LNCaP clone FGC (cell line): ENCODE results near the gene CA10.

Experiments used
- DNase-seq: peaks from one replicate; pipeline ENCODE4 v3.0.0-alpha.2; 2011; ENCODE audit warnings: low read depth
- H3K4me3 ChIP-seq: 2 replicates; pipeline ENCODE4 v1.5.1; 2011; ENCODE audit warnings: mild to moderate bottlenecking, low read depth, low read length, control low read depth
- CTCF ChIP-seq: IDR thresholded peaks from 2 replicates; pipeline ENCODE4 v1.5.1; 2012; ENCODE audit warnings: mild to moderate bottlenecking; ENCODE audit not compliant: control insufficient read depth, insufficient read depth; ENCODE audit errors: extremely low read depth

CA10 gene

DNA sequence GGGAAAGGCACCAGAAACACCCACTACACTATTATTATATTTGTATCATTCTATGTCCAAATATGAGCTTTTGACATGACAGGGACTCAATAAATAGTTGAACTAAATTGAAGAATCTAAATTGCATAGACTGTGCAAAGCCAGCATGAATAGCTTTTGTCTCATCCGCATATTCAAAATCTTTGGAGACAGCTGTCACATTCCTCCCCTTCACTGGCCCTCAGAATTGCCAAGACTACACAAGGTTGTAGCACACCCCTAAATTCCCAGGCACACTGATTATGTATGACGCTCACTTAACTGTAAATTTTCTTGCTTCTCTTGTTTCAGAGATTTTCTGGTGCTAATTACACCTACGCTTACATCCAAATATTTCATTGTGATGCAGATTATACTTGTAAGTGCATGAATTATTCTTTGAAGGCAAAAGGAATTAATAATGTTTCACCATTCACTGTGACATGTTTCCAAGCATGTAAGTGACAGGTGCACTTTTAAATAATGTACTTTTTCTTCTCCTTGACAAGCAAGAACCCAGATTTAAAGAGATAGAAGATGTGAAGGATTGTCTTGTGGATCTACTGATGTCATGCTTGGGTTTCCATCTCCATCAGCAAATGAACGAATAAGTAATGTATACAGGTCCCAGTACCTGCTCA is 47.5 kb downstream of the CA10 start:
- no peak overlapping the region for H3K4me3 ChIP-seq
- no peak for TF ChIP-seq CTCF
- DNase-seq, result no peak

DNA sequence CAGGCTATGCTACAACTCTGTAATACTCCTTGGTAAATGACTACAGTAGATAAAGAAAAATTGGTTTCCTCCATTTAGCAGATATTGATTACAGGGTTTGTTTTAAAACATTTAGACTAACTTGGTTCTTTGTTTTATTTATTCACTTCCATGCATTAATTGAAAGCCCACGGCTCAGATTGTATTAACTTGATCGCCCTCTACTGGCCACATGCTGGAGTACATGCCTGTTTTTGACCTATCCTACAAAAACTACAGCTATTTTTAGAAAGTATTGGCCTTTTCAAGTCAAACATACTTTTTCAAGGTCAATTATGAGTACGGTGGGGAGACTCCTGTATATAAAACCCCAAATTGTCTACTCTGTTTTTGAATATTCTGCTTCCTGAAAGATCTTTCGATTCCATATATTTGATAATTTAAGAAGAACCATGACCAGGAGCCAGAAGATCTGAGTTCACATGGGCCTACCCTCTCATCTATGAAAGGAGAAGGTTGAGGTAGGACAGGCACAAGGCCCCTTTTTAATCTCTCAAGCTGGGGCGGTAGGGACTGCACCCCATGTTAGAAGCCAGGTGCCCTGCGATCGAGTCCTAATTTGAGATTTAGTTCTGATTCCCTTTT is 51.8 kb downstream of the CA10 start:
- H3K4me3 ChIP-seq, result no peak overlapping the region
- no peak for DNase-seq
- peak; percentile 68 for TF ChIP-seq CTCF

- no peak for DNase-seq
- H3K4me3 ChIP-seq, result no peak overlapping the region
- TF ChIP-seq CTCF, result no peak
These were observed 52.4 kb downstream of the CA10 start for GRCh38 chr17:52106072-52106471.

DNA sequence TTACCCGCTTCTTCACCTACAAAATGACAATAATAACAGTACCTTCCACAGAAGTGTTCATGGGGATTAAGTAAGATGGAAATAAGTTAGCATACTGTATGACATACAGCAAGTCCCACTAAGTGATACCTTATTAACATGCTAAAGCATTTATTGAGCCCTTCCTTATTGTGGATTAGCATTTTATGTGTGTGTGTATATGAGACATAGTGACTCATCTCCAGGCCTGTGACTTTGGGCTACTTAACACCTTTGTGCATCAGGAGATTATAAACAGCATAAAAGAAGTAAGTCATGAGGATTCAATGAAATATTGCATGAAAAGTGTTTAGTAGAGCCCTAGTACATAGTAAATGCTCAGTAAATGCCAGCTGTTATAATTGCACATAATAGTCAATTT is 52.9 kb downstream of the CA10 start:
- no peak for DNase-seq
- no peak for TF ChIP-seq CTCF
- no peak overlapping the region for H3K4me3 ChIP-seq

DNA sequence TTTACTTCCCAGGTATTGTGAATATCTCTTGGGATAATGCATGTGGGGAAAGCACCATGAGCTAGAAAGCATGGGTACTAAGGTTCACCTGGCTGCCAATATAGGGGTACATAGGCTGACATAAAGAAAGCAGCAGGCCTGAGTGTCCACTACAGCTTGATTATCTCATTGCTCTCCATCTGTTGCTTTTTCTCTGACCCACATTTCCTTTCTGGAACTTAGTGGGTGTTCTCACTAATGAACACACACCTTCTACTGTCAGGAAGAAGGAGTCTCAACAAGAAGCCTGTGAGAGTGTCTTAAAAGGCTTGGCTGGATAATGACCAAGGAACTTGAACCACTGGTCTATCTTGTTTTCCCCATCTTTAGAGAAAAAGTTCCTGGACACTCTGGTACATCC is 62.5 kb downstream of the CA10 start:
- no peak for DNase-seq
- no peak overlapping the region for H3K4me3 ChIP-seq

GRCh38 chr17:52084176-52084575 is 74.3 kb downstream of the CA10 start:
- no peak overlapping the region for H3K4me3 ChIP-seq
- no peak for DNase-seq
- no peak for TF ChIP-seq CTCF

More for the DNA sequence above, 62.5 kb downstream of the CA10 start:
- TF ChIP-seq CTCF, result no peak

DNA sequence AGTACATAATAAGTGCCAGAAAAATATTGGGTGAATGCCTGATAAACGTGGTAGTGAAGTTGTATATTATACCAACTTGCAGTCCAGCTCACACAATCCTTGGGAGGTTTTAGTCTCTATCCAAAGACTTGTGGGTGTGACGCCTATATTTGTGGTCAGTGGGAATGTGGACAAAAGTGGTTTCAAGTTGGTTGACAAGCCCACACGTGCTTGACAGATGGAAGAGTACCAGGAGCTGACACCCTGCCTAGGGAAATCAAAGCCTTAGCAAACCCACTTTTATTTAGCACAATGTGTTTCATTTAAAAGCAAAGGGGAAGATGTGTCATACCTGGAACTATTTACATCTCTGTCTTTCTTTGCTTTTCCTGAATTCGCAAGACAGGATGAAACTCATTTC is 79.0 kb downstream of the CA10 start:
- no peak for DNase-seq
- no peak for TF ChIP-seq CTCF
- no peak overlapping the region for H3K4me3 ChIP-seq
